OCI-LY3 (cell line): ENCODE measurements around the gene FOXM1.

Experiments
- H2AFZ ChIP-seq: fragments of 200-600, 300-600 bp; shearing (Covaris generic); 2 replicates; pipeline ENCODE4 v1.6.0; 2014; ENCODE audit warnings: antibody characterized with exemption, low read depth, low read length
- H3K27ac ChIP-seq: fragments of 200-600, 300-600 bp; sonication (generic); 2 replicates; pipeline ENCODE4 v1.5.1; 2014; ENCODE audit warnings: mild to moderate bottlenecking, low read length, moderate library complexity, mixed read lengths
- H3K27me3 ChIP-seq: fragments of 200-600, 300-600 bp; sonication (generic); 2 replicates; pipeline ENCODE4 v1.6.1; 2014; ENCODE audit warnings: low read depth, low read length, mixed read lengths
- H3K36me3 ChIP-seq: fragments of 200-600, 300-600 bp; sonication (generic); replicated peaks from 2 replicates; pipeline ENCODE3; 2014; ENCODE audit warnings: low read depth, low read length, mixed read lengths
- H3K4me1 ChIP-seq: fragments of 300-600, 200-600 bp; sonication (generic); 2 replicates; pipeline ENCODE4 v1.6.1; 2014; ENCODE audit warnings: low read length, mixed read lengths
- H3K4me2 ChIP-seq: fragments of 200-600, 300-600 bp; sonication (generic); 2 replicates; pipeline ENCODE4 v1.6.1; 2014; ENCODE audit warnings: low read length, mixed read lengths
- H3K4me3 ChIP-seq: fragments of 300-600, 200-600 bp; sonication (generic); 2 replicates; pipeline ENCODE4 v1.5.1; 2014; ENCODE audit warnings: antibody characterized with exemption, mild to moderate bottlenecking, low read length, moderate library complexity
- H3K79me2 ChIP-seq: fragments of 300-600, 200-600 bp; shearing (Covaris generic); 2 replicates; pipeline ENCODE4 v1.6.1; 2014; ENCODE audit warnings: mild to moderate bottlenecking, low read length, mixed read lengths
- H3K9ac ChIP-seq: fragments of 300-600, 200-600 bp; shearing (Covaris generic); 2 replicates; pipeline ENCODE4 v1.6.0; 2014; ENCODE audit warnings: mild to moderate bottlenecking, low read length, moderate library complexity
- H3K9me3 ChIP-seq: fragments of 200-600, 300-600 bp; shearing (Covaris generic); 2 replicates; pipeline ENCODE4 v1.6.1; 2014; ENCODE audit warnings: low read length, mixed read lengths; ENCODE audit not compliant: insufficient read depth
- H4K20me1 ChIP-seq: fragments of 200-600, 300-600 bp; sonication (generic); 2 replicates; pipeline ENCODE4 v1.6.1; 2016; ENCODE audit warnings: low read length, mixed read lengths; ENCODE audit not compliant: insufficient read depth
- CTCF ChIP-seq: fragments of 200-600, 300-600 bp; sonication (generic); IDR thresholded peaks from 2 replicates; pipeline ENCODE4 v1.5.1; 2014; ENCODE audit warnings: antibody characterized with exemption, low read length, low read depth
- EZH2phosphoT487 ChIP-seq: fragments of 200-600 bp; shearing (Covaris generic); IDR thresholded peaks from 2 replicates; pipeline ENCODE4 v1.6.1; 2018; ENCODE audit warnings: antibody characterized with exemption, mixed run types, low read depth

The FOXM1 gene

GRCh38 chr12:2855546-2855945 lies 21.4 kb downstream of the FOXM1 start:
- Histone ChIP-seq H3K36me3 (peaks cover 29% of the 10 kb centered on the region), H3K9ac (no peak overlapping the region), H3K9me3 (no peaks in the 10 kb centered on the region), H3K27me3 (no peaks in the 10 kb centered on the region), H3K79me2 (no peaks in the 10 kb centered on the region), H2AFZ (no peak overlapping the region), H3K27ac (no peak overlapping the region), H4K20me1 (no peaks in the 10 kb centered on the region), H3K4me3 (no peak overlapping the region), H3K4me2 (no peak overlapping the region), H3K4me1 (no peaks in the 10 kb centered on the region)
- TF ChIP-seq CTCF = no peak

- Histone ChIP-seq H4K20me1 (no peaks in the 10 kb centered on the region), H2AFZ (no peak overlapping the region), H3K4me3 (no peak overlapping the region), H3K4me2 (no peak overlapping the region), H3K27ac (no peak overlapping the region), H3K36me3 (peaks cover 25% of the 10 kb centered on the region), H3K79me2 (no peaks in the 10 kb centered on the region), H3K4me1 (no peaks in the 10 kb centered on the region), H3K9ac (no peak overlapping the region), H3K27me3 (no peaks in the 10 kb centered on the region), H3K9me3 (no peaks in the 10 kb centered on the region)
- TF ChIP-seq CTCF (no peak), EZH2phosphoT487 (no peak)
Observed at GRCh38 chr12:2854669-2855453, 22.1 kb downstream of the FOXM1 start.

- Histone ChIP-seq H3K27ac (no peak overlapping the region), H3K36me3 (peaks cover 13% of the 10 kb centered on the region), H2AFZ (no peak overlapping the region), H3K4me2 (no peak overlapping the region), H3K79me2 (no peaks in the 10 kb centered on the region), H3K9ac (no peak overlapping the region), H4K20me1 (no peaks in the 10 kb centered on the region), H3K27me3 (no peaks in the 10 kb centered on the region), H3K4me3 (no peak overlapping the region), H3K9me3 (no peaks in the 10 kb centered on the region), H3K4me1 (no peaks in the 10 kb centered on the region)
- TF ChIP-seq CTCF (no peak), EZH2phosphoT487 (no peak)
Observed at GRCh38 chr12:2853626-2854025, 23.3 kb downstream of the FOXM1 start.

GRCh38 chr12:2851931-2852330 lies 25.0 kb downstream of the FOXM1 start:
- H3K79me2 ChIP-seq = no peaks in the 10 kb centered on the region
- H3K36me3 ChIP-seq = peaks cover 1% of the 10 kb centered on the region
- H4K20me1 ChIP-seq = no peaks in the 10 kb centered on the region
- H3K4me1 ChIP-seq = no peaks in the 10 kb centered on the region
- no peak for TF ChIP-seq CTCF
- TF ChIP-seq EZH2phosphoT487 = no peak
- no peak overlapping the region for H2AFZ ChIP-seq
- no peaks in the 10 kb centered on the region for H3K27me3 ChIP-seq
- no peak overlapping the region for H3K27ac ChIP-seq
- H3K9ac ChIP-seq = no peak overlapping the region
- H3K9me3 ChIP-seq = no peaks in the 10 kb centered on the region
- H3K4me3 ChIP-seq = no peak overlapping the region
- H3K4me2 ChIP-seq = no peak overlapping the region
